ENCODE measurements around the gene CSTF2. TPM values are rescaled to one million over a fixed set of nuclear protein-coding genes. Genes with fewer than 3 reads are reported as not detected.

The CSTF2 gene
- polyA plus RNA-seq, 2 of the 4 experiments (the other 2 are of a cell fraction), result 33.2 to 47.0 TPM

DNA sequence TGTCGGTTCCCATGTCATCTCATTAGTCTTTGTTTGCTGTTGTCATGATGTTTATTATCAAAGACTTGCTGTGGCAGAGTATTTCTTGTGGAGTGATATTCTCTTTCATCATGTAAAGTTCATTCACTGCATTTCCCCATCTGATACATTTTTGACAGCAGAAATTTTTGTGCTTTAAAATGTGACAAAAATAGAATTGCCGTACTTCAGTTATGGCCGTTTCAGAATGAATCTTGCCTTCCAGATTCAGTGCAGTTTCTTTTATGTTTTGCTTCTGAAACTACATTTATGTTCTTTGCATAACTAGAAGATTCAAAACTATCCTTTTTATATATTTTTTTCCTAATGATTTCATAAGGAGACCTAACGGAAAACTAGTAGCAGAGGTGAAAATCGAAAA lies 10.0 kb downstream of the CSTF2 start:
- no peak overlapping the region for H3K4me3 ChIP-seq
- DNase-seq (ENCODE audit: low read depth in 1 of 2, low spot score in 1 of 2) (no peak), FAIRE-seq (peak; percentile 18), ATAC-seq (no peak)
- H3K4me1 ChIP-seq, result no peaks in the 10 kb centered on the region
- H3K4me2 ChIP-seq, result no peak overlapping the region
- ChIA-PET CTCF (interaction anchor here (0.7 to 1.5 kb wide), 3 partner anchors 8 to 62 kb away, joined by 3 to 5 read pairs (median 4); no protein-coding TSS in a partner anchor), POLR2A (interaction anchor here (1.7 kb wide), 1 partner anchor 10 kb away, joined by 4 read pairs; the partner anchor contains the start of gene CSTF2)
- no peaks in the 10 kb centered on the region for H3K9me3 ChIP-seq
- H3K27ac ChIP-seq, result no peak overlapping the region
- WGBS (ENCODE audit: missing lambda C conversion rate), result 76% methylated on average over 5 of the region's 5 CpGs
- TF ChIP-seq PHF8 (IDR thresholded peaks at IDR 0.05; ENCODE audit: borderline replicate concordance, low read depth), result no peak
- no peak for TF ChIP-seq HEYL (CRISPR knock-in tag; IDR thresholded peaks at IDR 0.05)
- no peak for TF ChIP-seq FOSB (CRISPR knock-in tag; IDR thresholded peaks at IDR 0.05)
- no peak for TF ChIP-seq CBX2 (IDR thresholded peaks at IDR 0.05; ENCODE audit: borderline replicate concordance, low read depth)
- TF ChIP-seq MAZ (IDR thresholded peaks at IDR 0.05; ENCODE audit: borderline replicate concordance, low read depth, low read length), result no peak
- no peak for TF ChIP-seq ZSCAN20 (CRISPR knock-in tag; IDR thresholded peaks at IDR 0.05)
- TF ChIP-seq, protein P1, sequence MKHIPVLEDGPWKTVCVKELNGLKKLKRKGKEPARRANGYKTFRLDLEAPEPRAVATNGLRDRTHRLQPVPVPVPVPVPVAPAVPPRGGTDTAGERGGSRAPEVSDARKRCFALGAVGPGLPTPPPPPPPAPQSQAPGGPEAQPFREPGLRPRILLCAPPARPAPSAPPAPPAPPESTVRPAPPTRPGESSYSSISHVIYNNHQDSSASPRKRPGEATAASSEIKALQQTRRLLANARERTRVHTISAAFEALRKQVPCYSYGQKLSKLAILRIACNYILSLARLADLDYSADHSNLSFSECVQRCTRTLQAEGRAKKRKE (CRISPR knock-in tag; IDR thresholded peaks at IDR 0.05; ENCODE audit: low read depth), result no peak
- TF ChIP-seq ZFP36 (IDR thresholded peaks at IDR 0.05; ENCODE audit: borderline replicate concordance, partially characterized antibody), result no peak
- TF ChIP-seq, protein P2, sequence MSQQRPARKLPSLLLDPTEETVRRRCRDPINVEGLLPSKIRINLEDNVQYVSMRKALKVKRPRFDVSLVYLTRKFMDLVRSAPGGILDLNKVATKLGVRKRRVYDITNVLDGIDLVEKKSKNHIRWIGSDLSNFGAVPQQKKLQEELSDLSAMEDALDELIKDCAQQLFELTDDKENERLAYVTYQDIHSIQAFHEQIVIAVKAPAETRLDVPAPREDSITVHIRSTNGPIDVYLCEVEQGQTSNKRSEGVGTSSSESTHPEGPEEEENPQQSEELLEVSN (IDR thresholded peaks at IDR 0.05; ENCODE audit: borderline replicate concordance, low read depth), result no peak
- TF ChIP-seq, protein P3, sequence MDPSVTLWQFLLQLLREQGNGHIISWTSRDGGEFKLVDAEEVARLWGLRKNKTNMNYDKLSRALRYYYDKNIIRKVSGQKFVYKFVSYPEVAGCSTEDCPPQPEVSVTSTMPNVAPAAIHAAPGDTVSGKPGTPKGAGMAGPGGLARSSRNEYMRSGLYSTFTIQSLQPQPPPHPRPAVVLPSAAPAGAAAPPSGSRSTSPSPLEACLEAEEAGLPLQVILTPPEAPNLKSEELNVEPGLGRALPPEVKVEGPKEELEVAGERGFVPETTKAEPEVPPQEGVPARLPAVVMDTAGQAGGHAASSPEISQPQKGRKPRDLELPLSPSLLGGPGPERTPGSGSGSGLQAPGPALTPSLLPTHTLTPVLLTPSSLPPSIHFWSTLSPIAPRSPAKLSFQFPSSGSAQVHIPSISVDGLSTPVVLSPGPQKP (IDR thresholded peaks at IDR 0.05; ENCODE audit: low read depth, low read length), result no peak
- TF ChIP-seq, protein P4, sequence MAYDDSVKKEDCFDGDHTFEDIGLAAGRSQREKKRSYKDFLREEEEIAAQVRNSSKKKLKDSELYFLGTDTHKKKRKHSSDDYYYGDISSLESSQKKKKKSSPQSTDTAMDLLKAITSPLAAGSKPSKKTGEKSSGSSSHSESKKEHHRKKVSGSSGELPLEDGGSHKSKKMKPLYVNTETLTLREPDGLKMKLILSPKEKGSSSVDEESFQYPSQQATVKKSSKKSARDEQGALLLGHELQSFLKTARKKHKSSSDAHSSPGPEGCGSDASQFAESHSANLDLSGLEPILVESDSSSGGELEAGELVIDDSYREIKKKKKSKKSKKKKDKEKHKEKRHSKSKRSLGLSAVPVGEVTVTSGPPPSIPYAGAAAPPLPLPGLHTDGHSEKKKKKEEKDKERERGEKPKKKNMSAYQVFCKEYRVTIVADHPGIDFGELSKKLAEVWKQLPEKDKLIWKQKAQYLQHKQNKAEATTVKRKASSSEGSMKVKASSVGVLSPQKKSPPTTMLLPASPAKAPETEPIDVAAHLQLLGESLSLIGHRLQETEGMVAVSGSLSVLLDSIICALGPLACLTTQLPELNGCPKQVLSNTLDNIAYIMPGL (CRISPR knock-in tag; IDR thresholded peaks at IDR 0.05; ENCODE audit: borderline replicate concordance), result no peak
- TF ChIP-seq NFE2L2 (conservative IDR thresholded peaks at IDR 0.05; ENCODE audit: low read length), result no peak
- TF ChIP-seq, protein P5, sequence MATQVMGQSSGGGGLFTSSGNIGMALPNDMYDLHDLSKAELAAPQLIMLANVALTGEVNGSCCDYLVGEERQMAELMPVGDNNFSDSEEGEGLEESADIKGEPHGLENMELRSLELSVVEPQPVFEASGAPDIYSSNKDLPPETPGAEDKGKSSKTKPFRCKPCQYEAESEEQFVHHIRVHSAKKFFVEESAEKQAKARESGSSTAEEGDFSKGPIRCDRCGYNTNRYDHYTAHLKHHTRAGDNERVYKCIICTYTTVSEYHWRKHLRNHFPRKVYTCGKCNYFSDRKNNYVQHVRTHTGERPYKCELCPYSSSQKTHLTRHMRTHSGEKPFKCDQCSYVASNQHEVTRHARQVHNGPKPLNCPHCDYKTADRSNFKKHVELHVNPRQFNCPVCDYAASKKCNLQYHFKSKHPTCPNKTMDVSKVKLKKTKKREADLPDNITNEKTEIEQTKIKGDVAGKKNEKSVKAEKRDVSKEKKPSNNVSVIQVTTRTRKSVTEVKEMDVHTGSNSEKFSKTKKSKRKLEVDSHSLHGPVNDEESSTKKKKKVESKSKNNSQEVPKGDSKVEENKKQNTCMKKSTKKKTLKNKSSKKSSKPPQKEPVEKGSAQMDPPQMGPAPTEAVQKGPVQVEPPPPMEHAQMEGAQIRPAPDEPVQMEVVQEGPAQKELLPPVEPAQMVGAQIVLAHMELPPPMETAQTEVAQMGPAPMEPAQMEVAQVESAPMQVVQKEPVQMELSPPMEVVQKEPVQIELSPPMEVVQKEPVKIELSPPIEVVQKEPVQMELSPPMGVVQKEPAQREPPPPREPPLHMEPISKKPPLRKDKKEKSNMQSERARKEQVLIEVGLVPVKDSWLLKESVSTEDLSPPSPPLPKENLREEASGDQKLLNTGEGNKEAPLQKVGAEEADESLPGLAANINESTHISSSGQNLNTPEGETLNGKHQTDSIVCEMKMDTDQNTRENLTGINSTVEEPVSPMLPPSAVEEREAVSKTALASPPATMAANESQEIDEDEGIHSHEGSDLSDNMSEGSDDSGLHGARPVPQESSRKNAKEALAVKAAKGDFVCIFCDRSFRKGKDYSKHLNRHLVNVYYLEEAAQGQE (IDR thresholded peaks at IDR 0.05), result no peak
- no peak for TF ChIP-seq NPAS2 (CRISPR knock-in tag; IDR thresholded peaks at IDR 0.05; ENCODE audit: borderline replicate concordance)
- TF ChIP-seq HOXB13 (CRISPR knock-in tag; IDR thresholded peaks at IDR 0.05; ENCODE audit: low read depth), result no peak
- TF ChIP-seq CEBPB (IDR thresholded peaks at IDR 0.05), result no peak
- no peak for TF ChIP-seq FOXS1 (CRISPR knock-in tag; IDR thresholded peaks at IDR 0.05)
- TF ChIP-seq CHD4 (IDR thresholded peaks at IDR 0.05; ENCODE audit: borderline replicate concordance), result no peak
- TF ChIP-seq HDAC2 (IDR thresholded peaks at IDR 0.05), result no peak
- no peak for TF ChIP-seq TP53 (CRISPR knock-in tag; IDR thresholded peaks at IDR 0.05)
